Measurements from ENCODE around the gene RNF123.

RNF123 gene

GRCh38 chr3:49689046-49689907 is at the start of gene RNF123, which contains the start of gene MST1:
Gene RNF123 (plus strand): TSS chr3:49689557. CDS start chr3:49691166, 1,609 bp downstream.
Gene MST1 (minus strand): TSS chr3:49689474. CDS start chr3:49688691, 783 bp downstream.
- DNase-seq: peak; percentile 95

- DNase-seq: no peak
Measured at GRCh38 chr3:49641292-49641691, 48.1 kb upstream of the RNF123 start.

- no peak for DNase-seq
Measured at GRCh38 chr3:49641921-49642707, 47.2 kb upstream of the RNF123 start.

- no peak for DNase-seq
Measured at GRCh38 chr3:49642708-49643145, 46.6 kb upstream of the RNF123 start.

- no peak for DNase-seq
Measured at GRCh38 chr3:49644684-49645083, 44.7 kb upstream of the RNF123 start.

GRCh38 chr3:49646236-49646635 is 43.1 kb upstream of the RNF123 start:
- DNase-seq: no peak

GRCh38 chr3:49647741-49648140 is 41.6 kb upstream of the RNF123 start:
- no peak for DNase-seq

GRCh38 chr3:49648354-49649019 is 40.9 kb upstream of the RNF123 start:
- DNase-seq: peak; percentile 87

GRCh38 chr3:49649576-49649975 is 39.8 kb upstream of the RNF123 start:
- DNase-seq: no peak

- no peak for DNase-seq
Measured at GRCh38 chr3:49650177-49650576, 39.2 kb upstream of the RNF123 start.

GRCh38 chr3:49650637-49651036 is 38.7 kb upstream of the RNF123 start:
- DNase-seq: no peak

- no peak for DNase-seq
Measured at GRCh38 chr3:49652218-49652902, 37.0 kb upstream of the RNF123 start.

GRCh38 chr3:49652903-49653415 is 36.4 kb upstream of the RNF123 start:
- no peak for DNase-seq

- no peak for DNase-seq
Measured at GRCh38 chr3:49653621-49654020, 35.7 kb upstream of the RNF123 start.

GRCh38 chr3:49654176-49654825 is 35.1 kb upstream of the RNF123 start:
- DNase-seq: no peak

GRCh38 chr3:49654955-49655556 is 34.3 kb upstream of the RNF123 start:
- no peak for DNase-seq

GRCh38 chr3:49655731-49656285 is 33.5 kb upstream of the RNF123 start:
- no peak for DNase-seq

- peak; percentile 46 for DNase-seq
Measured at GRCh38 chr3:49656541-49657112, 32.7 kb upstream of the RNF123 start.

GRCh38 chr3:49657208-49657915 is 32.0 kb upstream of the RNF123 start:
- no peak for DNase-seq

- no peak for DNase-seq
Measured at GRCh38 chr3:49658711-49659110, 30.6 kb upstream of the RNF123 start.

Measured in hematopoietic multipotent progenitor cell treated with erythropoietin and hydrocortisone succinate and interleukin-3 and kit ligand, for 4 days (in vitro differentiated cells).